AG20443 (cell line): ENCODE data around the gene NXPH3.
"Not testable (repeated sequence)": the region's sequence is repeated elsewhere in the genome, so short reads cannot be mapped to it uniquely, and the experiment has no call there.

Experiments used
- DNase-seq: peaks from one replicate; pipeline ENCODE4 v3.0.0; 2012; ENCODE audit warnings: low spot score, mixed read lengths

Gene NXPH3

GRCh38 chr17:49575679-49576087, at the start of gene NXPH3:
TSS of gene NXPH3 (plus strand) at chr17:49575871. CDS start at chr17:49576220, 349 bp downstream.
- peak; percentile 90 for DNase-seq

GRCh38 chr17:49527927-49528651, 47.6 kb upstream of the NXPH3 start:
- no peak for DNase-seq

GRCh38 chr17:49528966-49529365, 46.7 kb upstream of the NXPH3 start:
- DNase-seq: no peak

GRCh38 chr17:49530118-49530517, 45.6 kb upstream of the NXPH3 start:
- no peak for DNase-seq

GRCh38 chr17:49543860-49544259, 31.8 kb upstream of the NXPH3 start:
- DNase-seq: no peak

- peak; percentile 5 for DNase-seq
Observed at GRCh38 chr17:49545007-49545660, 30.5 kb upstream of the NXPH3 start.

- DNase-seq: peak; percentile 11
Observed at GRCh38 chr17:49545806-49546545, 29.7 kb upstream of the NXPH3 start.

- peak; percentile 9 for DNase-seq
Observed at GRCh38 chr17:49546546-49547535, 28.8 kb upstream of the NXPH3 start.

DNA sequence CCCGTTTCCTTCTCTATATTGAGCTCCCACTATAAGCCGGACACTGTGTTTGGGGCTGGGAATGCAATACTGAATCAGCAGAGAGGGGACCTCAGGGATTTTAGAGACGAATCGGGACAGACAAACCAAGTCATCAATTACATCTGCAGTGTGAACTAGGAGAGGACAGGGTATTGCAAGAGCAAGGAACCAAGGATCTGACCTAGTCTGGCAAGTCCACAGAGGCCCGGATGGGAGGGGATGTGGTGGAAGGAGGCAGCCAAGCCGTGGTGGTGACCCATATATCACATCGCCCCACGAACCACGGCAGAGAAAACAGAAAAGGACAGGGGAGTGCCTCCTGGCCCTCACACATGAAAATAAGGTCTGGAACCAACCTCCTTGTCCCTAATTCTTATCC, 28.1 kb upstream of the NXPH3 start:
- peak; percentile 8 for DNase-seq

- no peak for DNase-seq
Observed at GRCh38 chr17:49548051-49548505, 27.6 kb upstream of the NXPH3 start.

DNA sequence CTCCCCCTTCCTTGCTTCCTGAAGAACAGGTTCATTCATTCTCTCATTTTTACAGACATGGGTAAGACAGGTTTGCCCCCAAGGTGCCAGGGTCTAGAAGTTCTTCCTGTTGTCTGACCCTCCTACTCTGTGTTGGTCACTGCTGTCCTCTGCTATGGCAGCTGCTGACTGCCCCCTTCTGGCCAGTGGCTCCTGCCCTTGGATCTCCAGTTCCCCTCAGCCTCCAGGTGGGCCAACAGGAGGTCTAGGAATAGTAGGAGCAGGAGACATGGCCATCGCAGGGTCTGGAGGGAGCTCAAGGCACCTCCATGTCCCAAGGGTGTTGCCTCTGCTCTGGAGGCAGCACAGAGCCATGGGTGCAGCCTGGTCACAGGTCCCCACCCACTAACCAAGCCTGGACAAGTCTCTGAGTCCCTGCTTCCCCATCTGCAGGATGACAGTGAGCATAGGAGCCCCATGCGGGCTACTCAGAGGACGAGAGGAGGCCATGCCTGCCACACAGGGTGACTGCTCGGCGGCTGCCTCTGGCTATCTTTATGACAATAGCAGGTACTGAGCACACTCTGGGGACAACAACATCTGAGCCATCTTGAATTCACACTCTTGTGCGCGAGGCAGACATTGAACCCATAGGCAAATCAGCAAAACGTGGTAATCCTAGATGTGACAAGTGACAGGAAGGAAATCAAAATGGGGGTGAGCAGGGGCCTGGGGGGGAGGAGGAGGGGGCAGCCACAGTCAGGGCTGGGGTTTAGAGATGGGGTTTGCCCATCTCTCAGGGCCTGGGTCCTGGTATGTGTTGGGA, 27.0 kb upstream of the NXPH3 start:
- peak; percentile 76 for DNase-seq

GRCh38 chr17:49549311-49549605, 26.4 kb upstream of the NXPH3 start:
- no peak for DNase-seq

GRCh38 chr17:49549691-49550678, 25.7 kb upstream of the NXPH3 start:
- DNase-seq: no peak

- not testable (repeated sequence) for DNase-seq
Observed at GRCh38 chr17:49550764-49551163, 24.9 kb upstream of the NXPH3 start.

DNA sequence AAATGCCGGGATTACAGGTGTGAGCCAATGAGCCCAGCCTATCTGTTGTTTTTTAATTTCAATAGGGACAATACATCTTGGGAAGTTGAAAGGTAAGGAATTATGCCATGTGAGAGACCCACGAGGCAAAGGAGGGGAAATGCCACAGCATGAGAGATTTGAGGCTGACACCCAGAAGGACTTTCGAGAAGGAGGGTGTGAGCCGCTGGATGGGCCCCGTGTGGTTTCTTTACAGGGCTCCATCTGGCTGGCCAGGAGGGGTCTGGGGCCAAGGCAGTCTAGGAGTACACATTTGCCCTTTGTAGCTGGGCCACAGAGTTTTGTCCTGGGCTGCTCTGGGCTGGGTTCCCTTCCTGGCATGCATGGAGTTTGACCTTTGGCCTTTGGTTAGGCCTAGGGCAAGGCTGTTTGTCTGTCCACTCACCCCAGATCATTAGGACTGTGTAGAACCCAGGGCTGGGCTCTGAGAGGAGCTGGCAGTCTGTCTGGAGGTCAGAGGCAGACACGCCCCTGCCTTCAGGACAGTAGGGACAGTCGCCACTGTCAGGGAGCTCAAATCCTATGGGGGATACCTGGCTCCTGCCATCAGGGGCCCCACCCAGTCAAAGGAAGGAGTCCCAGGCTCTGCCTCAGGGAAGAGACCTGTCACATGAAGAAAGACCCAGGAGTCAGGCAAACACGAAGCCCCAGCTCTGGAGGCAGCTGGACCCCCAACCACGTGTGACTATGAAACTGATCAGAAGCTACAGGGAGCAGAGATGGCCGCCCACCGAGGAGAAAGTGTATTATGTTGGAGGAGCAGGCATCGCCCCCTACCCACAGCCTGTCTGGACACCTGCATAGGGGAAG, 24.2 kb upstream of the NXPH3 start:
- no peak for DNase-seq

DNA sequence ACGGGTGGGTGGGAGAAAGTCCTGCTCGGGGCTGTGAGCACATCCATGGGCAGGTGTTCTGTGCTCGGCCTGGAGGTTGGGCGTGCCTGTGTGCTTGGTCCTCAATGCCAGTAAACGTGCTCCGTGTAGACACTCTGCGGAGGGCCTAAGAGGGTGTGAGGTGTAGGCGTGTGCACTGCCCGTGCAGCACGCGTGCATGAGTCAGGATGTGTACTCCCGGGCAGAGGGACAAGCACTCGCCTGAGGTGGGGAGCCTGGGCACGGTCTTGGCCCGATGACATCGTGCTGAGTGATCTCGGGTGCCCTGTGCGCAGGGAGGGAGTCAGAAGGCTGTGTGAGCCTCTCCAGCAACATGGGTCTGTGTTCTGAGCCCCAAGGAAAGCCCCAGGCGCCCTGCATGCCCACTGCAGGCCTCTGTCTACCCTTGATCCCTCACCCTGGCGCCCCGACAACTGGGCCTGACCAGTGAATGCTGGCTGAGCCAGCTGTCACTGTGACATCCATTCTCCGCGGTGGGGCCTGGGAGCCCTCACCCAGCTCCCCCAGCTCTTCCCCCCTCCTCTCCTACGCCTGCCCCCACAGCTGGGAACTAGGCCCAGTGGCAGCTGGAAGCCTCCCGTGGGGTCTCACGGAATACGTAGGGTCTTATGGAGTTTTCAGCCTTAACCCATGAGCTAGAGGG, 23.5 kb upstream of the NXPH3 start:
- no peak for DNase-seq

GRCh38 chr17:49553676-49554335, 21.9 kb upstream of the NXPH3 start:
- no peak for DNase-seq
